Omental fat pad (tissue), 4 donors: ENCODE measurements around the gene SSRP1. TPM values are rescaled to one million over a fixed set of nuclear protein-coding genes. Genes with fewer than 3 reads are reported as not detected.
A peak's percentile ranks its signal among the peaks of the same experiment; 100 is the strongest.

Source experiments
- ATAC-seq: fragments of 150-250 bp; one replicate; pipeline ENCODE4 v1.9.1; 2016; ENCODE audit warnings: mild to moderate bottlenecking, moderate library complexity; ENCODE audit not compliant: low FRiP score
- DNase-seq: peaks from one replicate; pipeline ENCODE4 v3.0.0-alpha.2; 2019; ENCODE audit warnings: low spot score
- CTCF ChIP-seq, 3 donors: fragments of 450-650 bp; IDR thresholded peaks; one replicate each; pipeline ENCODE4 v1.5.1; 2016 to 2017; ENCODE audit warnings: antibody characterized with exemption in 3 of 3, mild to moderate bottlenecking in 3 of 3, moderate library complexity in 2 of 3
- total RNA-seq, 4 donors: library from RNA; depleted of rRNA; stranded (reverse); fragments of >200 nt; gene quantifications; one replicate each; pipeline ENCODE4 v1.1.0, GENCODE V29; 2016

Gene SSRP1
- total RNA-seq, 4 donors from 2014 or later, result 53.5 to 81.8 (median 61.2) TPM

GRCh38 chr11:57315491-57315890 lies 20.2 kb downstream of the SSRP1 start:
- ATAC-seq (no peak), DNase-seq (no peak)
- TF ChIP-seq CTCF (IDR thresholded peaks at IDR 0.05), result no peak

GRCh38 chr11:57314221-57314973 lies 21.3 kb downstream of the SSRP1 start:
- ATAC-seq (no peak), DNase-seq (no peak)
- no peak for TF ChIP-seq CTCF (IDR thresholded peaks at IDR 0.05)

GRCh38 chr11:57313788-57314135 lies 21.9 kb downstream of the SSRP1 start:
- no peak for DNase-seq
- no peak for ATAC-seq
- TF ChIP-seq CTCF (IDR thresholded peaks at IDR 0.05), result no peak

GRCh38 chr11:57313071-57313787 lies 22.5 kb downstream of the SSRP1 start:
- ATAC-seq (no peak), DNase-seq (no peak)
- TF ChIP-seq CTCF (IDR thresholded peaks at IDR 0.05), result no peak

GRCh38 chr11:57312511-57313021 lies 23.1 kb downstream of the SSRP1 start:
- TF ChIP-seq CTCF (IDR thresholded peaks at IDR 0.05), result no peak
- DNase-seq, result no peak
- no peak for ATAC-seq

- no peak for TF ChIP-seq CTCF (IDR thresholded peaks at IDR 0.05)
- DNase-seq (peak; percentile 77), ATAC-seq (peak; percentile 88)
Observed at GRCh38 chr11:57311109-57311936, 24.4 kb downstream of the SSRP1 start.
